Subcutaneous abdominal adipose tissue (tissue), 5 donors: ENCODE results near the gene CACNA1S.

Source experiments
- H3K27ac ChIP-seq: one replicate; pipeline ENCODE4 v1.7.0; 2013; ENCODE audit warnings: low read depth, mild to moderate bottlenecking, inconsistent platforms, low read length, moderate library complexity
- H3K27me3 ChIP-seq, 5 donors: one replicate each; pipeline ENCODE4 v1.7.0; 2013; ENCODE audit warnings: low read length in 5 of 5, inconsistent platforms in 1 of 5; ENCODE audit not compliant: control insufficient read depth in 5 of 5, insufficient read depth in 4 of 5
- H3K36me3 ChIP-seq, 5 donors: one replicate each; pipeline ENCODE4 v1.7.0; 2013; ENCODE audit warnings: low read length in 5 of 5; ENCODE audit not compliant: control insufficient read depth in 5 of 5, insufficient read depth in 5 of 5
- H3K4me1 ChIP-seq, 5 donors: one replicate each; pipeline ENCODE4 v1.7.0; 2013; ENCODE audit warnings: low read length in 5 of 5, mild to moderate bottlenecking in 3 of 5, moderate library complexity in 1 of 5; ENCODE audit not compliant: control insufficient read depth in 5 of 5, insufficient read depth in 5 of 5
- H3K4me3 ChIP-seq, 5 donors: one replicate each; pipeline ENCODE4 v1.7.0; 2013; ENCODE audit warnings: low read length in 5 of 5, low read depth in 1 of 5
- H3K9ac ChIP-seq, 5 donors: one replicate each; pipeline ENCODE4 v1.7.0; 2013; ENCODE audit warnings: low read length in 5 of 5, mild to moderate bottlenecking in 4 of 5, moderate library complexity in 3 of 5
- H3K9me3 ChIP-seq, 5 donors: one replicate each; pipeline ENCODE4 v1.7.0; 2013; ENCODE audit warnings: low read length in 5 of 5; ENCODE audit not compliant: control insufficient read depth in 5 of 5
- donor health status: healthy.
- donor health status: healthy.
- donor health status: healthy.
- donor health status: healthy.
- donor health status: healthy.

Gene CACNA1S

DNA sequence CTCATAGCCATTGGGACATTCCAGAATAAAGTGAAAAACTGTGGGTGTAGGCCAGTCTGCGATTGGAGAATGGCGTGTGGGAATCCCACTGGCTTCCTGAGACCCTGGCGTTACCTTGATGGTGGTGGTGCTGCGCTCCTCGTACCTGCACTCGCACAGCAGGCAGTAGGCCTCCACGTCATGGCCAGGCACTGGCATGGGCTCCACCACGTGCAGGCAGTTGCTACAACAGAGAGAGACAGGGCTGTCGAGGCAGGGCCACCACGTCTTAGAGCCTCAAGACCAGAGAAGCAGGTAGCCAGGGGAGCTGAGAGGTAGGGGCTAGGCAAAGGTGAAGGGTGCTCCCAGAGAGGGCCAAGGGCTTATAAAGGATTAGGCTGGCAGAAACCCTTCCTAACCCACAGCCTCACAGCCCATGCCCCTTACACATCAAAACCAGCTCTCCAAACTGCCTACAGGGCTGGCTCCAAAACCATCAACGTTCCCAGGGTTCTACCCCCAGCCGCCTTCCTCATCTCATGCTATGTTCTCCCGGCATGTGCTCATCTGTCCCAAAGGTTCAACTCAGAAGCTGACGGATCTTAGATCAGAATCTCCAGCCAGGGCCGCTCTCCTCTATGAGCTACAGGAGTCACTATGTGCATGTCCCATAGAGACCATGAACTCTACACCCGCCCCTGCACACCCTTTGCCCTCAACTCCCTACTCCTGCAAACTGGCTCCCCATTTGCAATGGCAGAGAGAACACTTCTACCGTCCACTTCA lies 34.6 kb upstream of the CACNA1S start:
- H3K27ac ChIP-seq, result no peak overlapping the region
- H3K4me3 ChIP-seq, result no peak overlapping the region
- no peaks in the 10 kb centered on the region for H3K9me3 ChIP-seq
- H3K36me3 ChIP-seq, result peaks cover 11 to 89% (median 63%) of the 10 kb centered on the region in 5 donors
- H3K4me1 ChIP-seq, result peaks cover 1 to 22% (median 20%) of the 10 kb centered on the region in 5 donors
- H3K27me3 ChIP-seq, result no peaks in the 10 kb centered on the region
- H3K9ac ChIP-seq, result no peak overlapping the region

DNA sequence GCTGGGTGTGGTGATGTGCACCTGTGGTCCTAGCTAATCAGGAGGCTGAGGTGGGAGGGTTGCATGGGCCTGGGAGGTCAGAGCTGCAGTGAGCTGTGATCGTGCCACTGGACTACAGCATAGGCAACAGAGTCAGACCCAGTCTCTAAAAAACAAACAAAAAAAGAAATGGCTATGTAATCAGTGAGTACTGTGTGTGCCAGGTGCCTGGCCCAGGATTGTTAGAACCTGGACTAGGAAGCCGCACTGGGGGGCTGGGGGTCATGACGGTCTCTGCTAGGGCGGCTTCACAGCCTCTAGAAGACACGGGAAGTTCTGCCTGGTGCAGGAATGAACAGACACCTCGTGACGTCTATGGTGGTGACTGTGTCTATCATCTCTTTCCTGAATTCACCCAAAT lies 33.6 kb upstream of the CACNA1S start:
- no peak overlapping the region for H3K9ac ChIP-seq
- peaks cover 6 to 89% (median 57%) of the 10 kb centered on the region in 5 donors for H3K36me3 ChIP-seq
- no peak overlapping the region for H3K4me3 ChIP-seq
- H3K4me1 ChIP-seq, result peaks cover 1 to 25% (median 23%) of the 10 kb centered on the region in 5 donors
- no peaks in the 10 kb centered on the region for H3K9me3 ChIP-seq
- no peaks in the 10 kb centered on the region for H3K27me3 ChIP-seq
- no peak overlapping the region for H3K27ac ChIP-seq

DNA sequence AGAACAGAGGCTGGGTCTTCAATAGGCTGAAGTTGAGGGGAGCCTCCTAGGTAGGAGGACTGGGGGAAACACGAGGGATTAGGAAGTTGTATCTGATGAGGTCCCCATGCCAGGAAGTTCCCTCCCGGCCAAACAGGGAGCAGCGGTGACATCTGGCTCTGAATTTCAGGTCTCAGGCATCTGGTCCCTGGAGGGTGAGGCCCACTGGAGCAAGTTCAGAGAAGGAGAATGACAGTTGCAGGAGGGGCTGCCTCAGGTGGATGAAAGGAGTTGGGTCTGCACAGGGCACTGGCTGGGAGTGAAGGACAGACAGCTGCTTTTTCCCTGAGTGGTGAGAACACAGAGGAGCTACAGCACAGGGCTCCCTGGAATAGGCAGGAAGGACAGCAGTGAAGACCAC lies 32.9 kb upstream of the CACNA1S start:
- peaks cover 2 to 89% (median 62%) of the 10 kb centered on the region in 5 donors for H3K36me3 ChIP-seq
- no peaks in the 10 kb centered on the region for H3K9me3 ChIP-seq
- H3K27me3 ChIP-seq, result no peaks in the 10 kb centered on the region
- peaks cover 1 to 25% (median 23%) of the 10 kb centered on the region in 5 donors for H3K4me1 ChIP-seq
- no peak overlapping the region for H3K4me3 ChIP-seq
- no peak overlapping the region for H3K9ac ChIP-seq
- H3K27ac ChIP-seq, result no peak overlapping the region

DNA sequence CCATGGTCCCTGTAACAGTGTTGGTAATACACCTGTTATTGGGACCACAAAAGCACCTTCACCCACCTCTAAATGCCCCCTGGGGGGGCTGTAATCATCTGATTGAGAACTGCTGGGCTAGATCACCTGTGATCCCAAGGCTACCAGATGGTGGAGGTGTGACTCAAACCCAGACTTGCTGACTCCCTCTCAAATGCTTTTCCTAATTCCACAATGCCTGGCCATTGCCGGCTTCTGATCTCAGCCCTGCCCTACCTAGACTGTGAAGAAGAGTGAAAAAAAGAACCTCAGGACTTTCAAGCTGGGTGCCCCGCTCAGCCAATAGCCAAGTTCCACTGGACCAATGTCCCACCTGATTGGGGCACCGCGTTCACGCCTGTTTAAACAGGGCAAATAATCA lies 32.5 kb upstream of the CACNA1S start:
- H3K9ac ChIP-seq, result no peak overlapping the region
- H3K27me3 ChIP-seq, result no peaks in the 10 kb centered on the region
- H3K9me3 ChIP-seq, result no peaks in the 10 kb centered on the region
- no peak overlapping the region for H3K4me3 ChIP-seq
- no peak overlapping the region for H3K27ac ChIP-seq
- peaks cover 1 to 25% (median 23%) of the 10 kb centered on the region in 5 donors for H3K4me1 ChIP-seq
- H3K36me3 ChIP-seq, result peaks cover 0 to 89% (median 63%) of the 10 kb centered on the region in 5 donors

DNA sequence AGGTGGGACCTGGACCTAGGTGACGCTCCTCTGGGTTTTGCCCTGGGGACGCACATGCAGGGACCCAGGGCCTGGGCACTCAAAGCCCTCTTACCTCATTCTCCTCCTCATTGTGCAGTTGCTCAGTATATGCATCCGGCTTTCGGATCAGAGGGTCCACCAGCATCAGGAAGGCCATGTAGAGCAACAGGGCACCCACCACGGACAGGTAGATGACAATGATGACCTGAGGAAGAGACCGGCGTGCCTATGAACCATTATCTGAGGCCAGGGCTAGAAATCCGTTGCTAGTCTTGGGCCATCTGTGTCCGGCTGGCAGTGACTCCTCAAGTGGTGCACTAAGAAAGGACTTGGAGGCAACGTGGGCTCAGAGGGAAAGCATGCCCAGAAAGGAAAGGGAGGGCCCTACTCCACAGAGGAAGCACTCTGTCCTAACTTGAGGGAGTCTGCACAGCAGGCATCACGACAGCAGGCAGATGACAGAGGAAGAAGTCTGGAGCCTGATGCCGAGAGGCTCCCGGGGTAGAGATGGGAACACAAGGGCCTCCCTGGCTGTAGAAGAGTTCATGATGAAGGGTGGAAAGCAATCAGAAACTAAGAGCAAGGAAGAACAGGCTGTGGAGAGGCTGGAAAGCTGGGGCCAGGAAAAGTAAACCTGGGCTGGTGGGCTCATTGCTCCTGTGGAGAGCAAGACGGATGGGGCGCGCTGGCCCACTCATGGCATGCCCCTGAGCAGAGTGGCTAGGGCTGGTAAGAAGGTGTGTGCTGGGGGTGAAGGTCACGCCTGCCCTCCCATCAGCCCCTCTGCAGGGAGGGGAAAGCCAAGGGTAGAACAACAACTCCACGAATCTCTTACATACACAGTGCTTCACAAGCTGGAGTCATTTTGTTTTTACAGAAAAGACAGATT lies 31.8 kb upstream of the CACNA1S start:
- peaks cover 0 to 95% (median 60%) of the 10 kb centered on the region in 5 donors for H3K36me3 ChIP-seq
- H3K9me3 ChIP-seq, result no peaks in the 10 kb centered on the region
- no peak overlapping the region for H3K4me3 ChIP-seq
- H3K27me3 ChIP-seq, result no peaks in the 10 kb centered on the region
- H3K4me1 ChIP-seq, result peaks cover 0 to 25% (median 23%) of the 10 kb centered on the region in 5 donors
- no peak overlapping the region for H3K27ac ChIP-seq
- H3K9ac ChIP-seq, result no peak overlapping the region

DNA sequence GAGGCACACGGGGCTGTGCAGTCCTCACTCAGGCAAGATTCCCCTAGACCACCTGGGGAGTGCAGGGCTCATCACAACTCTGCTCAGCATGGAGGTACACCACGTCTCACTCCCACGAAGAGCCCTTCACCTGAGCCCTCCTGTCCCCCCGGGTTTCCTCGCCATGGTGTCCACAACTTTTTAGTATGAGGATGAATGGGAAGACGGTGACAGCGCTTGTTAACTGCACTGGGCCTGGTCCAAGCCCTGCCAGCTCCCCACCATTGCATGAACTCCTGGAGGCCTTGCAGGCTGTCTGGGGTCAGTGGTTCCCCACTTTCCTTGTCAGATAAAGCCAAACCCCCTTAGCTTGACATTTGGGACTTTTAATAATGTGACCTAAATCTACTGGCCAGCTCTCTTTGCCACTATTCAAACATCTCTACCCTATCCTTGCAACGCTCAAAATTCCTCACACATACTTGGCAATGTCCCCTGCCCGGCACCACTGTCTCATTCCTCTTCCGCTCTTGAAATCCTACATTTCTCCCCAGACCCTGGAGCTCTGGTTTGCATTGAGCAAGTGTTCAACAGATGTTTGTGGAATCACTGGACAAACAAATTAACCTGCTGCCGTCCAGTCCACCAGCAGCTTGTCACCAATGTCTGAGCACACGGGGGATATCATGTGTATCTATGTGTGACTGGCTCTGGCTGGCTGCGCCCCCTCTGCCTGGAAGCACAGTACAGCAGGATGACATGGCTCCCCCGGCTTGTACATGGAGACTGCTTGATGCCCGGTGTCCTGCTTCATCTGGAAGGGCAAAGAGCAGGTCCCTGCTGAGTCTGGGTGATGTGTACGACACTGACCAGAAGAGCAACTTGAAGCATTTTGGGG lies 30.9 kb upstream of the CACNA1S start:
- Histone ChIP-seq H3K4me3 (peak overlapping the region in 1 of 5 donors; percentile 6), H3K4me1 (peaks cover 0 to 32% (median 30%) of the 10 kb centered on the region in 5 donors), H3K9ac (no peak overlapping the region), H3K27ac (no peak overlapping the region), H3K27me3 (no peaks in the 10 kb centered on the region), H3K36me3 (peaks cover 0 to 99% (median 58%) of the 10 kb centered on the region in 5 donors), H3K9me3 (no peaks in the 10 kb centered on the region)

DNA sequence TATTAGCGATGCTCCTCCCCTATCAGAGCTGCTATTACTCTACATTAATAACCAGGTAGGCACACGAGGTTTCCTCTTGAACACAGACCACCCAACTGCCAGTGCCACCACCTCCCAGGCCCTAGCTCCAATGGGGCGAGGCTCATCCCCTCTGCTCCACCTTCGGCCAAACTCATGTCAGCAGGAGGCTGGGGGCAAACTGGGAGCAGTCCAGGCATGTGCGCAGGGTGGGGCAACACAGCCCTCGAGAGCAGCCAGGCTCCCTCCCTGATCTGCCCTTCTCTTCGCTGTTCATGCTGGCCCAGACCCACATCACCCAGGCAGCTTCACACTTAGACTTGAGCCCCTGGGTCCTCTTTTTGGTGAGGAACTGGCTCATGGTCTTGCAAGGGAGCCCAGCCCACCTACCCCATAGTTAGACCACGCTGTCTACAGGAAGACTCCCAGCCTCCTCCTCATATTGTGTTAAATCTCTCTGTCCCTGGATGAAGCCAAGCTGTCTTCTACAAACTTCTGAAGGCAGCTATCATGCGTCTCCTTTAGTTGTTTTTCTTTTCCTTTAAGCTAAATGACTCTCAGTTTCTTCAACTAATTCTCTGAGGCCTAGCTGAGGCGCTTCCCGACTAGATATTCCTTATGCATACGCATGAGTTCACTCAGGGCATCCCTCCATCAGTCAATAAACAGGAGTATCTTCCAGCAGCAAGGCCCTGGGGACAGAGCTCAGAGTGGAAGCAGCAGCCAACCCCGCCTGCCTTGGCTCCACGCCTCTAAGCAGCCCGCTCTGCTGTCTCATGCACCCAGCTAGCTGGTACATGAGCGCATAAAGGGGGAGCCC lies 30.0 kb upstream of the CACNA1S start:
- Histone ChIP-seq H3K9me3 (no peaks in the 10 kb centered on the region), H3K36me3 (peaks cover 0 to 96% (median 55%) of the 10 kb centered on the region in 5 donors), H3K4me1 (peaks cover 0 to 38% (median 37%) of the 10 kb centered on the region in 5 donors), H3K27ac (no peak overlapping the region), H3K27me3 (no peaks in the 10 kb centered on the region), H3K4me3 (peak overlapping the region in 1 of 5 donors; percentile 6), H3K9ac (no peak overlapping the region)

DNA sequence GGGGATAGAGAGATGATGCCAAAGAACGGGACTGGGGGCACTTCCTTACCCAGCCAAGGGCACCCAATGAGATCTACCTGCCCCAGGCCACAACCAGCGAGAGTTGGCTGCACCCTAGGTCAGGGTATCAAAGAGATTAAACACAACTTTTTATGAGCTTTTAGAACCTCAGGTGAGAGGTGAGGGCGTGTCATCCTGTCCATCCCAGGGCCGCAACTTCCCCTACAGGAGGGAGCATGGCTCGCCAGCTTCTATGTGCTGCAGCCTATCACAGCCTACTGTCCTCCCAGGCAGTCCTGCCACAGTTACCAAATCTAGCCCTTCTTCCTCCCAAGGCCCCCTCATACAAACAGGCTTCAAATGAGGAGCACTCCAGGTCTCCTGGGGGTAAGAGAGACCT lies 29.2 kb upstream of the CACNA1S start:
- peaks cover 0 to 41% (median 39%) of the 10 kb centered on the region in 5 donors for H3K4me1 ChIP-seq
- no peak overlapping the region for H3K27ac ChIP-seq
- no peak overlapping the region for H3K9ac ChIP-seq
- H3K36me3 ChIP-seq, result peaks cover 0 to 95% (median 54%) of the 10 kb centered on the region in 5 donors
- H3K27me3 ChIP-seq, result no peaks in the 10 kb centered on the region
- H3K4me3 ChIP-seq, result no peak overlapping the region
- H3K9me3 ChIP-seq, result no peaks in the 10 kb centered on the region

DNA sequence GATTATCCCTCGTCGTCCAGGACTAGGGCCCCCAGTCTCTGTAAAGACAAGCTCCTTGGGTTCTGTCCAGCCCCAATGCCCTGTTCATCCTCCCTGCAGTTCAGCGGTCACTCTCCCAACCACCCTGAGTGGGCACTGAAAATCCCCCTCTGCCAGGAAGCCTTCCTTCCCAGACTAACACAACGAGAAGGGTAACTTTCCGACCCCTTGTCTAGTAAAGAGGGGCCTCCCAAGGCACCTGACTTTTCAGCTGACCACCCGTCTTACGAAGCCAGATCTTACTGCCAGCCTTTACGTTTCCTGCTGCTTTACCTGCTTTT lies 28.7 kb upstream of the CACNA1S start:
- H3K4me3 ChIP-seq, result no peak overlapping the region
- H3K36me3 ChIP-seq, result peaks cover 0 to 95% (median 54%) of the 10 kb centered on the region in 5 donors
- H3K4me1 ChIP-seq, result peaks cover 0 to 41% (median 39%) of the 10 kb centered on the region in 5 donors
- no peak overlapping the region for H3K9ac ChIP-seq
- no peak overlapping the region for H3K27ac ChIP-seq
- H3K27me3 ChIP-seq, result no peaks in the 10 kb centered on the region
- H3K9me3 ChIP-seq, result no peaks in the 10 kb centered on the region
